Prostate gland (tissue), 2 donors: ENCODE results near the gene RABGGTB. TPM values are rescaled to one million over a fixed set of nuclear protein-coding genes. Genes with fewer than 3 reads are reported as not detected.
"Not testable (repeated sequence)": the region's sequence is repeated elsewhere in the genome, so short reads cannot be mapped to it uniquely, and the experiment has no call there.

Experiments
- DNase-seq: peaks from one replicate; pipeline ENCODE4 v3.0.0-alpha.2; 2019; ENCODE audit warnings: low spot score
- H3K27ac ChIP-seq, 2 donors: fragments of 200-600 bp; sonication (generic); 2 replicates each; pipeline ENCODE4 v1.5.1; 2017 to 2019
- H3K27me3 ChIP-seq: fragments of 200-600 bp; sonication (generic); replicated peaks from 2 replicates; pipeline ENCODE4 v1.5.1; 2019; ENCODE audit not compliant: insufficient read depth
- H3K36me3 ChIP-seq, 2 donors: fragments of 200-600 bp; sonication (generic); 1 replicate in 1 of 2; 2 replicates in 1 of 2; pipeline versions ENCODE4 v1.5.1 to v1.8.1; 2017 to 2019
- H3K4me1 ChIP-seq: fragments of 200-600 bp; sonication (generic); replicated peaks from 2 replicates; pipeline ENCODE4 v1.5.1; 2019
- H3K4me3 ChIP-seq, 2 donors: fragments of 200-600 bp; sonication (generic); 2 replicates each; pipeline ENCODE4 v1.5.1; 2017 to 2019
- H3K9me3 ChIP-seq: fragments of 200-600 bp; sonication (generic); 2 replicates; pipeline ENCODE4 v1.5.1; 2017
- CTCF ChIP-seq, 4 experiments: fragments of 200-600 bp in 2 of 4; fragments of 450-650 bp in 2 of 4; sonication (generic) in 2 of 4; IDR thresholded peaks; 1 replicate in 3 of 4; 2 replicates in 1 of 4; pipeline ENCODE4 v1.5.1; 2016 to 2019; ENCODE audit warnings: antibody characterized with exemption in 4 of 4, mild to moderate bottlenecking in 2 of 4, moderate library complexity in 2 of 4
- POLR2A ChIP-seq: fragments of 450-650 bp; IDR thresholded peaks from one replicate; pipeline ENCODE4 v1.6.1; 2016; ENCODE audit warnings: antibody characterized with exemption, mild to moderate bottlenecking
- POLR2AphosphoS5 ChIP-seq: sonication (generic); formaldehyde crosslinking; IDR thresholded peaks from one replicate; pipeline ENCODE4 v1.6.1; 2017; ENCODE audit warnings: antibody characterized with exemption
- WGBS: methylation state at CpG from one replicate; pipeline ENCODE4 v1.1.5; 2018; 5-methylcytosine and 5-hydroxymethylcytosine counted together
- intact Hi-C: fragments of 100-400 bp; cut with DNase I; formaldehyde crosslinking; loops from one replicate; pipeline ENCODE4 v1.14.2; 2022
- total RNA-seq, 2 donors: library from RNA; depleted of rRNA; stranded (reverse); fragments of >200 nt; gene quantifications; one replicate each; pipeline ENCODE4 v1.1.0, GENCODE V29; 2016

The RABGGTB gene
- total RNA-seq, 2 donors from 2014 or later = 34.4 to 42.8 TPM

GRCh38 chr1:75811211-75811981 is 25.3 kb downstream of the RABGGTB start:
- Histone ChIP-seq H3K27me3 (no peaks in the 10 kb centered on the region), H3K4me1 (no peaks in the 10 kb centered on the region), H3K27ac (no peak overlapping the region), H3K36me3 (no peaks in the 10 kb centered on the region), H3K9me3 (no peaks in the 10 kb centered on the region), H3K4me3 (no peak overlapping the region)
- WGBS = 86% methylated on average over 1 of the region's 1 CpG
- intact Hi-C loops = no loop called here
- DNase-seq = no peak
- no peak for TF ChIP-seq POLR2AphosphoS5
- TF ChIP-seq CTCF (IDR thresholded peaks at IDR 0.05) = no peak
- TF ChIP-seq POLR2A = no peak

DNA sequence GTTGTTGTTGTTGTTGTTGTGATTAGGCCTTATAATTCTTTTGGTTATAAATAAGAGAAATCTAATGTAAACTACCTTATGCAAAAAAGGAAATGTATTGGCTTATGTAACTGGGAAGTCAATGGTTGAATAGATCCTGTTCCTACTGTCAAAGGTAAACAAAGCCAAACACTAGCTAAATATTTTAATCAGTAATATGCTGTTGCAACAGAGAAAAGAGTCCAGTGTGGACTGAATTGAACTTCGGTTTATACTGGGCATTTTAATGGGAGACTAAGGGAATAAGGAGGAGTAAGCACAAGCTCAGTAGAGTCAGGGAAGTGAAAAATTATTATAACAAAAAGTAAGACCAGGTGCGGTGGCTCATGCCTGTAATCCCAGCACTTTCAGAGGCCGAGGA is 26.0 kb downstream of the RABGGTB start:
- Histone ChIP-seq H3K9me3 (no peaks in the 10 kb centered on the region), H3K4me3 (no peak overlapping the region), H3K4me1 (no peaks in the 10 kb centered on the region), H3K27ac (no peak overlapping the region), H3K27me3 (no peaks in the 10 kb centered on the region), H3K36me3 (no peaks in the 10 kb centered on the region)
- 68% methylated on average over 3 of the region's 3 CpGs for WGBS
- no peak for TF ChIP-seq POLR2A
- TF ChIP-seq CTCF (IDR thresholded peaks at IDR 0.05) = no peak
- no peak for TF ChIP-seq POLR2AphosphoS5
- intact Hi-C loops = no loop called here
- DNase-seq = no peak

GRCh38 chr1:75823596-75823995 is 37.5 kb downstream of the RABGGTB start:
- WGBS = 69% methylated on average over 1 of the region's 1 CpG

GRCh38 chr1:75836528-75837100 is 50.6 kb downstream of the RABGGTB start:
- no peaks in the 10 kb centered on the region for H3K36me3 ChIP-seq
- no peaks in the 10 kb centered on the region for H3K27me3 ChIP-seq
- intact Hi-C loops = no loop called here

More at GRCh38 chr1:75823596-75823995, 37.5 kb downstream of the RABGGTB start:
- H3K4me1 ChIP-seq, H3K27ac ChIP-seq, H3K36me3 ChIP-seq, H3K27me3 ChIP-seq, DNase-seq, H3K9me3 ChIP-seq, intact Hi-C loops, H3K4me3 ChIP-seq: not testable (repeated sequence)

DNA sequence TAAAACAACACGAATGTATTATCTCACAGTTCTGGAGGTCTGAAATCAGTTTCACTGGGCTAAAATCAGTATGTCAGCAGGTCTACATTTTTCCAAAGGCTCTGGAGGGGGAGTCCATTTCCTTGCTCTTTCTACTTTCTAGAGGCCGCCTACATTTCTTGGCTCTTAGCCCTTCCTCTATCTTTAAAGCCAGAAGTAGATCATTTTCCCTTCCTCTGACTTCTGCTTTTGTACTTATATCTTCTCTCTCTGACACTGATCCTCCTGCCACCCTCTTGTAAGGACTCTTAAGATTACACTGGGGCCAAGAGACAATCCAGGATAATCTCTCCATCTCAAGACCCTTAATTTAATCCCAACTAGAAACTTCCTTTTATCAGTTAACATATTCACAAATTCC is 52.0 kb downstream of the RABGGTB start:
- DNase-seq = no peak
- 92% methylated on average over 2 of the region's 2 CpGs for WGBS
- H3K9me3 ChIP-seq = no peaks in the 10 kb centered on the region
- H3K36me3 ChIP-seq = no peaks in the 10 kb centered on the region
- H3K4me3 ChIP-seq = no peak overlapping the region
- TF ChIP-seq CTCF (IDR thresholded peaks at IDR 0.05) = no peak
- no peak for TF ChIP-seq POLR2AphosphoS5
- no peak for TF ChIP-seq POLR2A
- H3K27ac ChIP-seq = no peak overlapping the region
- intact Hi-C loops = no loop called here
- H3K27me3 ChIP-seq = no peaks in the 10 kb centered on the region
- H3K4me1 ChIP-seq = no peaks in the 10 kb centered on the region

More at GRCh38 chr1:75836528-75837100, 50.6 kb downstream of the RABGGTB start:
- Histone ChIP-seq H3K27ac (no peak overlapping the region), H3K4me3 (no peak overlapping the region), H3K9me3 (no peaks in the 10 kb centered on the region), H3K4me1 (no peaks in the 10 kb centered on the region)
- TF ChIP-seq POLR2A (no peak), CTCF (IDR thresholded peaks at IDR 0.05) (no peak), POLR2AphosphoS5 (no peak)
- DNase-seq = no peak
- WGBS = 49% methylated on average over 2 of the region's 2 CpGs
